Activated CD4-positive, alpha-beta T cell treated with anti-CD3 and anti-CD28 coated beads, Interleukin-2, Interleukin-4, amounts not matched to agents 100 ng/mL and 50 ng/mL, durations not matched to agents 16 hours and 8 hours (primary cell): ENCODE results near the gene PTPRN2.

Experiments used
- DNase-seq: peaks from one replicate; pipeline ENCODE4 v3.0.0-alpha.2; 2020; ENCODE audit warnings: low spot score

PTPRN2 gene

GRCh38 chr7:158114056-158114850 is 473.4 kb downstream of the PTPRN2 start:
- DNase-seq, result no peak

GRCh38 chr7:158113321-158114025 is 474.1 kb downstream of the PTPRN2 start:
- no peak for DNase-seq

GRCh38 chr7:158112571-158113320 is 474.9 kb downstream of the PTPRN2 start:
- no peak for DNase-seq

- DNase-seq, result no peak
These were observed 475.6 kb downstream of the PTPRN2 start for GRCh38 chr7:158111906-158112570.

GRCh38 chr7:158111049-158111751 is 476.4 kb downstream of the PTPRN2 start:
- no peak for DNase-seq

GRCh38 chr7:158110661-158111048 is 477.0 kb downstream of the PTPRN2 start:
- DNase-seq, result no peak

GRCh38 chr7:158110034-158110590 is 477.5 kb downstream of the PTPRN2 start:
- DNase-seq, result no peak

- DNase-seq, result no peak
These were observed 478.1 kb downstream of the PTPRN2 start for GRCh38 chr7:158109364-158110033.

GRCh38 chr7:158108646-158109293 is 478.9 kb downstream of the PTPRN2 start:
- DNase-seq, result no peak

GRCh38 chr7:158107806-158108205 is 479.8 kb downstream of the PTPRN2 start:
- DNase-seq, result no peak

GRCh38 chr7:158106272-158106671 is 481.4 kb downstream of the PTPRN2 start:
- DNase-seq, result no peak

GRCh38 chr7:158103378-158103777 is 484.2 kb downstream of the PTPRN2 start:
- DNase-seq, result no peak

GRCh38 chr7:158102897-158103296 is 484.7 kb downstream of the PTPRN2 start:
- no peak for DNase-seq

- no peak for DNase-seq
These were observed 485.7 kb downstream of the PTPRN2 start for GRCh38 chr7:158101821-158102450.

- no peak for DNase-seq
These were observed 489.2 kb downstream of the PTPRN2 start for GRCh38 chr7:158098125-158099030.

GRCh38 chr7:158097453-158098124 is 490.0 kb downstream of the PTPRN2 start:
- no peak for DNase-seq

- DNase-seq, result no peak
These were observed 490.5 kb downstream of the PTPRN2 start for GRCh38 chr7:158097106-158097452.

- DNase-seq, result no peak
These were observed 491.0 kb downstream of the PTPRN2 start for GRCh38 chr7:158096582-158096981.
